T-cell (primary cell): ENCODE data around the gene PTPRM. TPM values are rescaled to one million over a fixed set of nuclear protein-coding genes. Genes with fewer than 3 reads are reported as not detected.

Experiments
- ATAC-seq, 4 experiments: fragments of 200-7000 bp in 3 of 4; fragments of 150-1000 bp in 1 of 4; cut with Tn5 transposase; replicated peaks in 1 of 4; 1 replicate in 3 of 4; 2 replicates in 1 of 4; pipeline ENCODE4 v1.10.0; 2021; ENCODE audit warnings: moderate library complexity in 3 of 4, mild to moderate bottlenecking in 2 of 4, moderate number of reproducible peaks in 1 of 4
- CTCF ChIA-PET, 2 donors: fragments of 300-600 bp; sonication (Branson Sonifier 250); formaldehyde crosslinking; loops; one replicate each; lab custom pipeline; 2022; ENCODE audit warnings: antibody characterized with exemption in 2 of 2; lab: Charles Lee
- POLR2A ChIA-PET, 2 donors: fragments of 300-600 bp; sonication (Branson Sonifier 250); formaldehyde crosslinking; loops; one replicate each; lab custom pipeline; 2022; ENCODE audit warnings: antibody characterized with exemption in 2 of 2; lab: Charles Lee
- DNase-seq, 35 experiments: peaks; one replicate each; pipeline versions ENCODE4 v3.0.0 to v3.0.0-alpha.2; 2013 to 2023
- H3K27ac ChIP-seq: one replicate; pipeline ENCODE4 v1.5.1; 2013; ENCODE audit warnings: low read length
- H3K27me3 ChIP-seq, 2 experiments: replicated peaks in 1 of 2; 1 replicate in 1 of 2; 2 replicates in 1 of 2; pipeline versions ENCODE4 v1.6.1 to v1.7.0; 2013; ENCODE audit warnings: low read length in 1 of 2, mixed read lengths in 1 of 2; ENCODE audit not compliant: control insufficient read depth in 2 of 2, insufficient read depth in 2 of 2; ENCODE audit errors: extremely low read depth in 1 of 2
- H3K36me3 ChIP-seq, 2 donors: 1 replicate in 1 of 2; 2 replicates in 1 of 2; pipeline versions ENCODE4 v1.6.1 to v1.7.0; 2013; ENCODE audit warnings: low read length in 1 of 2; ENCODE audit not compliant: control insufficient read depth in 2 of 2, insufficient read depth in 1 of 2; ENCODE audit errors: extremely low read depth in 1 of 2
- H3K4me1 ChIP-seq, 2 experiments: 1 replicate in 1 of 2; 2 replicates in 1 of 2; pipeline versions ENCODE4 v1.6.1 to v1.7.0; 2013; ENCODE audit warnings: low read length in 2 of 2, mixed read lengths in 1 of 2; ENCODE audit not compliant: insufficient read depth in 2 of 2, control insufficient read depth in 1 of 2; ENCODE audit errors: extremely low read depth in 1 of 2
- H3K4me3 ChIP-seq, 2 donors: 1 replicate in 1 of 2; 2 replicates in 1 of 2; pipeline versions ENCODE4 v1.5.1 to v1.7.0; 2013; ENCODE audit warnings: mild to moderate bottlenecking in 2 of 2, low read length in 1 of 2, moderate library complexity in 1 of 2; ENCODE audit not compliant: control insufficient read depth in 1 of 2; ENCODE audit errors: extremely low read depth in 1 of 2
- H3K9me3 ChIP-seq: 2 replicates; pipeline ENCODE4 v1.7.0; 2013
- H3K27ac Mint-ChIP-seq, 2 donors: one replicate each; pipeline ENCODE4 v1.8.0; 2020 to 2021; ENCODE audit warnings: mild to moderate bottlenecking in 2 of 2, mixed read lengths in 2 of 2
- H3K27me3 Mint-ChIP-seq, 2 donors: one replicate each; pipeline ENCODE4 v1.8.0; 2021 to 2022; ENCODE audit warnings: mixed read lengths in 2 of 2
- H3K36me3 Mint-ChIP-seq: one replicate; pipeline ENCODE4 v1.8.0; 2021; ENCODE audit warnings: mixed read lengths
- H3K4me1 Mint-ChIP-seq, 3 donors: one replicate each; pipeline ENCODE4 v1.8.0; 2020 to 2022; ENCODE audit warnings: mixed read lengths in 3 of 3, mild to moderate bottlenecking in 1 of 3
- H3K4me3 Mint-ChIP-seq, 3 donors: one replicate each; pipeline ENCODE4 v1.8.0; 2020 to 2022; ENCODE audit warnings: mild to moderate bottlenecking in 3 of 3, mixed read lengths in 3 of 3, moderate library complexity in 3 of 3
- H3K9me3 Mint-ChIP-seq, 3 donors: one replicate each; pipeline ENCODE4 v1.8.0; 2020 to 2022; ENCODE audit warnings: mixed read lengths in 3 of 3
- WGBS: methylation state at CpG from one replicate; pipeline ENCODE4 v1.1.5; 2013; ENCODE audit warnings: missing lambda C conversion rate; ENCODE audit not compliant: insufficient coverage; 5-methylcytosine and 5-hydroxymethylcytosine counted together
- total RNA-seq, 35 experiments: library from RNA in 6 of 35; stranded (reverse) in 6 of 35; fragments of 120-200 nt in 1 of 35; gene quantifications; one replicate each; pipeline versions ENCODE4 v1.2.1 to v1.2.4 and lab custom pipeline; 2013 to 2026

Gene PTPRM
- total RNA-seq, 5 donors from 2014 or later (not counting 1 experiment from before 2014, with no cell fraction given), result 4.1 to 47.4 (median 7.1) TPM

DNA sequence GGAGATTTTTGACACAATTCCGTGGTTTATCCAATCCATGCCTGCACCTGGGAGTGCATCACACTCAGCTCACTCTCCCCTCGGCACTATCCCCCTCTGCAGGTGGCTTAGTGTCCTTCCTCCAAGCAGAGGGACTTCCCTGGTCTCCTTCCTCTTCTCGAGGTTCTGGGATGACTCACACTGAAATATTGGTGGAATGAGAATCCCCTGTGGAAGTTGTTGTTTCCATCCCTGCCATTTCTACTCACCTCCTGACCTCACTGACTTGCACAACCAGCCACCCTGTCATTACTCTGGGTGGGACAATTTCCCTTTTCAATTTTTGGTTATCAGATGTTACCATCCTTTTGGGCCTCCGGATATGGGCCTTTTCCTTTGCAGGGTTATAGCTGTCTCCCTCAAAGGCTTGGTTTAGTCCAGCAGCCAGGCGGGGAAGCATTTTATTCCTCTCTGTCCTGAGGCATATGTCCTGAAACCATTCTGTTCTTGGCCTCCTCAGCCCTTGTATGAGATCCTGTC lies 59.9 kb downstream of the PTPRM start:
- ChIA-PET CTCF (no interaction called here), POLR2A (no interaction called here)
- WGBS, result 80% methylated on average over 2 of the region's 5 CpGs
- H3K9me3 Mint-ChIP-seq, result peaks cover 0 to 4% (median 0%) of the 10 kb centered on the region in 3 donors
- H3K27ac Mint-ChIP-seq, result no peak overlapping the region
- Histone ChIP-seq H3K36me3 (no peaks in the 10 kb centered on the region), H3K4me3 (no peak overlapping the region), H3K27me3 (no peaks in the 10 kb centered on the region), H3K9me3 (no peaks in the 10 kb centered on the region), H3K27ac (no peak overlapping the region), H3K4me1 (no peaks in the 10 kb centered on the region)
- no peaks in the 10 kb centered on the region for H3K27me3 Mint-ChIP-seq
- no peaks in the 10 kb centered on the region for H3K4me1 Mint-ChIP-seq
- no peaks in the 10 kb centered on the region for H3K36me3 Mint-ChIP-seq
- no peak overlapping the region for H3K4me3 Mint-ChIP-seq
- DNase-seq (no peak), ATAC-seq (no peak)

GRCh38 chr18:7629416-7629815 lies 62.3 kb downstream of the PTPRM start:
- ATAC-seq (no peak), DNase-seq (no peak)
- Histone ChIP-seq H3K27ac (no peak overlapping the region), H3K4me3 (no peak overlapping the region), H3K36me3 (no peaks in the 10 kb centered on the region), H3K4me1 (no peaks in the 10 kb centered on the region), H3K9me3 (no peaks in the 10 kb centered on the region), H3K27me3 (no peaks in the 10 kb centered on the region)
- Mint-ChIP-seq H3K27ac (no peak overlapping the region), H3K27me3 (no peaks in the 10 kb centered on the region), H3K36me3 (no peaks in the 10 kb centered on the region), H3K9me3 (peaks cover 0 to 14% (median 3%) of the 10 kb centered on the region in 3 donors), H3K4me1 (no peaks in the 10 kb centered on the region), H3K4me3 (no peak overlapping the region)
- ChIA-PET CTCF (no interaction called here), POLR2A (no interaction called here)

GRCh38 chr18:7630731-7631442 lies 63.8 kb downstream of the PTPRM start:
- ChIA-PET POLR2A (no interaction called here), CTCF (no interaction called here)
- no peak overlapping the region for H3K27ac Mint-ChIP-seq
- H3K27me3 ChIP-seq, result no peaks in the 10 kb centered on the region
- no peaks in the 10 kb centered on the region for H3K36me3 Mint-ChIP-seq
- no peak overlapping the region for H3K4me3 Mint-ChIP-seq
- H3K9me3 Mint-ChIP-seq, result peaks cover 0 to 14% (median 3%) of the 10 kb centered on the region in 3 donors
- H3K4me3 ChIP-seq, result no peak overlapping the region
- 57% methylated on average over 1 of the region's 4 CpGs for WGBS
- ATAC-seq (no peak), DNase-seq (no peak)
- H3K9me3 ChIP-seq, result no peaks in the 10 kb centered on the region
- H3K4me1 ChIP-seq, result no peaks in the 10 kb centered on the region
- H3K27me3 Mint-ChIP-seq, result no peaks in the 10 kb centered on the region
- no peak overlapping the region for H3K27ac ChIP-seq
- H3K4me1 Mint-ChIP-seq, result no peaks in the 10 kb centered on the region
- H3K36me3 ChIP-seq, result no peaks in the 10 kb centered on the region

DNA sequence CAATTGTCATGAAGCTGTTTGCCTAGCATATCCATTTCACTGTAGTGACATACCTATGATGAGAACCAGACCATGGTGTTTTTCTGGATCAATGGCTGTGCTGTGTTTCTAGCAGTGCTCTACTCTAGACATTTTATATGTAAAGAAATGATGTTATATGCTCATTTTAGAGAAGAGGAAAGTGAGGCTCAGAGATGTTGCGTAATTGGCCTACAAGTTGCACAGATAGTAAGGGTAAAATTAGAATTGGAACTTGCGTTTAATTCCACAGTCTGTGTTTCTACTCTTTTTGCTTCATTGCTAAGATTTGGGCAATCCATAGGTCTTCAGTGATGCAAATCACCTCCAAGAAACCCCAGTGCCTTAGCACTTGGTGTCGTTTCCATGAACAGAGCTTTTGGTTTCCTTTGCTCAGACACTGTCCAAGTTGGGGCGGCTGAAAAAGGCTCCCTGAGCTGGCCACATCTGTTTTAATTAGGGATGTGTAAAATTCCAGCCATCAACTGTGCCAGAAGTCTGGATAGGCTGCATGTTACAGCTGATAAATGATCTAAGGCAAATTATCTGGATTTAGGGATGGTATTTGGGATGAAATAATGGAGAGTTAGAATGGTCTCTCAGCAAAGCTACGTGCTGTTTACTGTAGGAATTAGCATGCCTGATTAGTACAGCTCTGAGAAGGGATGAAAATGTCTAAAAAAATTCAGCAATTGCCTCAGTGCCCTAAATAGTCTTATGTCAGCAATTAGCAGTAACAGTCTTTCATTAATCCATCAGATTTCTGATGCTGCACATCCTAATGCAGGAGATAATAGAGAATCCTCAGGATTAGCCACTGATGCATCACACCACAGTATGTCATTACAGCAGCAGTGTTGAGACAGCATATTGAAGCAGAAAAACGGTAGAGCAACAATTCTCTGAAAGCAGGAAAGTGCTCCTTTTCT lies 65.3 kb downstream of the PTPRM start:
- ATAC-seq, result no peak
- no peaks in the 10 kb centered on the region for H3K4me1 Mint-ChIP-seq

DNA sequence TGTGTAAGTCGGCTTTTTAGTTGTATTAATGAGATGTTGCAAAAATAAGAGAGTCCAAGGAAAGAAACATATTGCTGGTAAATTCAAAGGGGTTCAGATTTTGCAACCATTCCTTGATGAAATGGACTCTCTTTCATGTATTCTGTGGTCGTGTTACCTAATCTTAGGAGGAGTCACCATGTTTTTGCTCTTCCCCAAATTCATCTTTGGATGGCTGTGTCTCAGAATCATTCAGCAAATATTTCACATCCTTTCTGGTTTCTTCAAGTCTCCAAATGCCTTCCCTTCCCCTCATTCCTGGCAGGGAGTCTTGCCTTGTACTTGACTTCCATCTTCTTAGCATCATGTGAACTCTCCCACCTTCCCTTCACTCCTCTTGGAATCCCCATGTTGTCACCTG lies 66.1 kb downstream of the PTPRM start:
- Mint-ChIP-seq H3K4me3 (no peak overlapping the region), H3K4me1 (no peaks in the 10 kb centered on the region), H3K27me3 (no peaks in the 10 kb centered on the region), H3K36me3 (no peaks in the 10 kb centered on the region), H3K27ac (no peak overlapping the region), H3K9me3 (peaks cover 0 to 14% (median 3%) of the 10 kb centered on the region in 3 donors)
- Histone ChIP-seq H3K27me3 (no peaks in the 10 kb centered on the region), H3K4me3 (no peak overlapping the region), H3K36me3 (no peaks in the 10 kb centered on the region), H3K9me3 (no peaks in the 10 kb centered on the region), H3K27ac (no peak overlapping the region), H3K4me1 (no peaks in the 10 kb centered on the region)
- 45% methylated on average over 2 of the region's 2 CpGs for WGBS
- no peak for DNase-seq
- POLR2A ChIA-PET, result no interaction called here
- ATAC-seq, result no peak
- CTCF ChIA-PET, result no interaction called here

More for the DNA sequence above, 65.3 kb downstream of the PTPRM start:
- Histone ChIP-seq H3K9me3 (no peaks in the 10 kb centered on the region), H3K4me1 (no peaks in the 10 kb centered on the region), H3K27ac (no peak overlapping the region), H3K27me3 (no peaks in the 10 kb centered on the region), H3K4me3 (no peak overlapping the region), H3K36me3 (no peaks in the 10 kb centered on the region)
- no peak for DNase-seq
- Mint-ChIP-seq H3K36me3 (no peaks in the 10 kb centered on the region), H3K4me3 (no peak overlapping the region), H3K27me3 (no peaks in the 10 kb centered on the region), H3K9me3 (peaks cover 0 to 14% (median 3%) of the 10 kb centered on the region in 3 donors), H3K27ac (no peak overlapping the region)
- whole genome bisulfite sequencing, result 81% methylated on average over 6 of the region's 6 CpGs
- ChIA-PET CTCF (no interaction called here), POLR2A (no interaction called here)

DNA sequence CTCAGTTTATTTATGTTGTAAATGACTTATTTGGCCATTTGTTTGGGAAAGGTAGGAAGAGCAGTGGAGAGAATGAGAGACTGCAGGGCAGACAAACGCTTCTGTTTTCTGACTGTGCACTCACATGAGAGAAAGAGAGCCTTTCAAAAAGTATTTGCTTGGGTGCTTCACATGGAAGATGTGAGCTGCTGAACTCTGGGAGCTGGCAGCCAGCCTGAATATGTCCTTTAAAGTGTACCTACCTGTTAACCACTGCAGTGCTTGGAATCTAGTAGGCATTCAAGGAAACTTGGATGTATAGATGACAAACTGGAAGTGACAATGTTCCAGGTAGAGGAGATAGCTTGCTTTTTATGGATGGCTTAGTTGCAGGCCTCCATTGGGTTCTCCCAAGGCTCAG lies 68.8 kb downstream of the PTPRM start:
- Mint-ChIP-seq H3K4me1 (no peaks in the 10 kb centered on the region), H3K27ac (no peak overlapping the region), H3K27me3 (no peaks in the 10 kb centered on the region), H3K36me3 (no peaks in the 10 kb centered on the region), H3K9me3 (peaks cover 3 to 10% (median 3%) of the 10 kb centered on the region in 3 donors), H3K4me3 (no peak overlapping the region)
- no peaks in the 10 kb centered on the region for H3K4me1 ChIP-seq
- H3K27me3 ChIP-seq, result peaks cover 0 to 3% of the 10 kb centered on the region in 2 experiments
- H3K9me3 ChIP-seq, result no peaks in the 10 kb centered on the region
- WGBS, result 100% methylated on average over 1 of the region's 1 CpG
- ChIA-PET POLR2A (no interaction called here), CTCF (no interaction called here)
- DNase-seq, result no peak
- ATAC-seq, result no peak
- no peak overlapping the region for H3K4me3 ChIP-seq
- H3K36me3 ChIP-seq, result no peaks in the 10 kb centered on the region
- no peak overlapping the region for H3K27ac ChIP-seq
